ENCODE measurements around the gene SYNPO2.

SYNPO2 gene

DNA sequence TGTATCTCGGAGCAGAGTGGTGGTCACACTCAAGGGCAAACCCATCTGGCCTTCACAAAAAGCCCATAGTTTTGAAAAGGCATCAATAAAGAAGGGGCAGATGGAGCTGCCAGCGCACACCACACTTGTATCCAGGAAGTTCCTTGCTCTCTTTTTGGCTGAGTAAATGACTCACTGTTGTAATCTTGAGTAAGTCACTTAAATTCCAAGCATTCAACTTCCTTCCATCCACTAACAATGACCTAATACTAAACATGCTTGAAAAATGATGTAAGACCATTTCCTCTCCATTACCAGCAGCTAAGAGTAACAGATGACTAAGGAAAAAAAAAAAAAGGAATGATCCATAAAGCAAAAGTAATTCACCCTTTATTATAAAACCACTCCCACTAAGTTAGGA is 214.6 kb downstream of the SYNPO2 start:
- no peak overlapping the region for H3K4me3 ChIP-seq (ENCODE audit: low read depth, low read length)
- TF ChIP-seq CTCF (IDR thresholded peaks at IDR 0.05; ENCODE audit: borderline replicate concordance, insufficient read depth, low read depth, low read length): no peak

GRCh38 chr4:119104644-119105273 is 216.1 kb downstream of the SYNPO2 start:
- TF ChIP-seq CTCF (IDR thresholded peaks at IDR 0.05; ENCODE audit: borderline replicate concordance, insufficient read depth, low read depth, low read length): no peak
- H3K4me3 ChIP-seq (ENCODE audit: low read depth, low read length): no peak overlapping the region

GRCh38 chr4:119105605-119106004 is 217.0 kb downstream of the SYNPO2 start:
- no peak for TF ChIP-seq CTCF (IDR thresholded peaks at IDR 0.05; ENCODE audit: borderline replicate concordance, insufficient read depth, low read depth, low read length)
- no peak overlapping the region for H3K4me3 ChIP-seq (ENCODE audit: low read depth, low read length)

GRCh38 chr4:119106036-119107000 is 217.7 kb downstream of the SYNPO2 start:
- H3K4me3 ChIP-seq (ENCODE audit: low read depth, low read length): no peak overlapping the region
- no peak for TF ChIP-seq CTCF (IDR thresholded peaks at IDR 0.05; ENCODE audit: borderline replicate concordance, insufficient read depth, low read depth, low read length)

DNA sequence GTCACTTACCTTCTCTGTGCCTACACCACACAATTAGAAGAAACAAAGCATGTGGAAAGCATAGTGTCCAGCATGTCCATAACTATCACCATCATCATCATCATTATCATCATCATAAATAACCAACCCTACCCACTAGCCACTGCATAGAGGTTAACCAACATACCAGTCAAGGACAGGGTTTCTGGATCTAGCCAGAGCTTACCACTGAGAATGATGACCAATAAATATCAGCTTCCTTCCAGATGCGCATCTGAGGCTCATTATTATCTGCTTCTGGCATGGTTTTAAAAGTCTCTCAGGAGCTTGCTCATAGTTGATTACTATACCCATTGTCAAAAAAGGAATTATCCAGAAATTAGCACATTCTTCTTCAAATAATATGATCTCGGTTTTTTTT is 221.5 kb downstream of the SYNPO2 start:
- no peak overlapping the region for H3K4me3 ChIP-seq (ENCODE audit: low read depth, low read length)
- TF ChIP-seq CTCF (IDR thresholded peaks at IDR 0.05; ENCODE audit: borderline replicate concordance, insufficient read depth, low read depth, low read length): no peak
